Neural cell (in vitro differentiated cells): ENCODE measurements around the gene ARL15. TPM values are rescaled to one million over a fixed set of nuclear protein-coding genes. Genes with fewer than 3 reads are reported as not detected.

ENCODE experiments used
- H2AFZ ChIP-seq: fragments of 200-600, 300-800 bp; sonication (generic), shearing (Covaris generic); 2 replicates; pipeline ENCODE4 v1.6.0; 2014; ENCODE audit warnings: low read depth, mild to moderate bottlenecking, antibody characterized with exemption, low read length, moderate library complexity
- H3F3A ChIP-seq: fragments of 200-600 bp; shearing (Covaris generic); 2 replicates; pipeline ENCODE4 v1.6.1; 2016; ENCODE audit warnings: mild to moderate bottlenecking, moderate library complexity, mixed read lengths, antibody characterized with exemption, low read length; ENCODE audit not compliant: insufficient read depth, poor library complexity, severe bottlenecking
- H3K27ac ChIP-seq: fragments of 200-600, 300-800 bp; sonication (generic), shearing (Covaris generic); 2 replicates; pipeline ENCODE4 v1.5.1; 2014; ENCODE audit warnings: mild to moderate bottlenecking, low read length, moderate library complexity
- H3K27me3 ChIP-seq: fragments of 300-800, 200-600 bp; sonication (generic), shearing (Covaris generic); 2 replicates; pipeline ENCODE4 v1.6.0; 2014; ENCODE audit warnings: mild to moderate bottlenecking, low read depth, low read length, moderate library complexity; ENCODE audit not compliant: insufficient read depth
- H3K36me3 ChIP-seq: fragments of 300-800, 200-600 bp; sonication (generic), shearing (Covaris generic); 2 replicates; pipeline ENCODE4 v1.5.1; 2014; ENCODE audit warnings: mild to moderate bottlenecking, antibody characterized with exemption, low read length, moderate library complexity; ENCODE audit not compliant: insufficient read depth
- H3K4me2 ChIP-seq: fragments of 300-800, 200-600 bp; sonication (generic), shearing (Covaris generic); 2 replicates; pipeline ENCODE4 v1.6.0; 2014; ENCODE audit warnings: mild to moderate bottlenecking, low read length
- H3K4me3 ChIP-seq: fragments of 300-800, 200-600 bp; sonication (generic), shearing (Covaris generic); 2 replicates; pipeline ENCODE4 v1.5.1; 2014; ENCODE audit warnings: mild to moderate bottlenecking, low read length, moderate library complexity
- H3K79me2 ChIP-seq: fragments of 200-600 bp; shearing (Covaris generic); replicated peaks from 2 replicates; pipeline ENCODE4 v1.6.0; 2014; ENCODE audit warnings: mild to moderate bottlenecking, low read length, moderate library complexity; ENCODE audit not compliant: insufficient read depth
- H3K9ac ChIP-seq: fragments of 300-800, 200-600 bp; sonication (generic), shearing (Covaris generic); 2 replicates; pipeline ENCODE4 v1.6.1; 2016; ENCODE audit warnings: mild to moderate bottlenecking, low read length, mixed read lengths
- H3K9me2 ChIP-seq: fragments of 200-600 bp; shearing (Covaris generic); 2 replicates; pipeline ENCODE4 v1.6.1; 2016; ENCODE audit warnings: mild to moderate bottlenecking, low read length, mixed read lengths; ENCODE audit not compliant: insufficient read depth
- H3K9me3 ChIP-seq: fragments of 200-600, 300-800 bp; sonication (generic), shearing (Covaris generic); 2 replicates; pipeline ENCODE4 v1.6.1; 2016; ENCODE audit warnings: mild to moderate bottlenecking, mixed run types, low read length, moderate library complexity, mixed read lengths
- H4K20me1 ChIP-seq: fragments of 200-600 bp; shearing (Covaris generic); 2 replicates; pipeline ENCODE4 v1.6.1; 2016; ENCODE audit warnings: mild to moderate bottlenecking, mixed run types; ENCODE audit not compliant: insufficient read depth
- CTCF ChIP-seq: fragments of 450-650 bp; IDR thresholded peaks from 2 replicates; pipeline ENCODE4 v1.5.1; 2014; ENCODE audit warnings: antibody characterized with exemption, mild to moderate bottlenecking, moderate library complexity; ENCODE audit not compliant: poor library complexity, severe bottlenecking
- EP300 ChIP-seq: fragments of 450-650 bp; conservative IDR thresholded peaks from 2 replicates; pipeline ENCODE4 v1.6.1; 2014; ENCODE audit warnings: antibody characterized with exemption, mild to moderate bottlenecking, moderate library complexity; ENCODE audit not compliant: poor library complexity, severe bottlenecking
- EZH2 ChIP-seq: fragments of 200-600, 300-800 bp; shearing (Covaris generic), sonication (generic); IDR thresholded peaks from 2 replicates; pipeline ENCODE4 v1.6.1; 2014; ENCODE audit warnings: antibody characterized with exemption, low read length, borderline replicate concordance, mild to moderate bottlenecking; ENCODE audit not compliant: insufficient read depth, poor library complexity, severe bottlenecking
- MXI1 ChIP-seq: fragments of 450-650 bp; conservative IDR thresholded peaks from 2 replicates; pipeline ENCODE4 v1.6.1; 2014; ENCODE audit warnings: antibody characterized with exemption, mild to moderate bottlenecking; ENCODE audit not compliant: poor library complexity, severe bottlenecking
- POLR2AphosphoS5 ChIP-seq: IDR thresholded peaks from 2 replicates; pipeline ENCODE4 v1.6.1; 2012
- RAD21 ChIP-seq: fragments of 450-650 bp; conservative IDR thresholded peaks from 2 replicates; pipeline ENCODE4 v1.6.1; 2014; ENCODE audit warnings: antibody characterized with exemption, mild to moderate bottlenecking, moderate library complexity
- SMC3 ChIP-seq: fragments of 450-650 bp; conservative IDR thresholded peaks from 2 replicates; pipeline ENCODE4 v1.6.1; 2014; ENCODE audit warnings: antibody characterized with exemption, mild to moderate bottlenecking, moderate library complexity; ENCODE audit not compliant: poor library complexity
- TAF1 ChIP-seq: IDR thresholded peaks from 2 replicates; pipeline ENCODE4 v1.6.1; 2012; ENCODE audit warnings: low read depth
- polyA plus RNA-seq: library from polyadenylated mRNA; depleted of rRNA; stranded (reverse); fragments of >200 nt; gene quantifications from 2 replicates; pipeline ENCODE4 v1.2.3, GENCODE V29; 2014
- TF ChIP-seq, protein P1 (sequence below): IDR thresholded peaks from 2 replicates; pipeline ENCODE4 v1.6.1; 2012; ENCODE audit warnings: borderline replicate concordance

ARL15 gene
- polyA plus RNA-seq, 1 donor from 2014 or later, result 51.9 TPM

DNA sequence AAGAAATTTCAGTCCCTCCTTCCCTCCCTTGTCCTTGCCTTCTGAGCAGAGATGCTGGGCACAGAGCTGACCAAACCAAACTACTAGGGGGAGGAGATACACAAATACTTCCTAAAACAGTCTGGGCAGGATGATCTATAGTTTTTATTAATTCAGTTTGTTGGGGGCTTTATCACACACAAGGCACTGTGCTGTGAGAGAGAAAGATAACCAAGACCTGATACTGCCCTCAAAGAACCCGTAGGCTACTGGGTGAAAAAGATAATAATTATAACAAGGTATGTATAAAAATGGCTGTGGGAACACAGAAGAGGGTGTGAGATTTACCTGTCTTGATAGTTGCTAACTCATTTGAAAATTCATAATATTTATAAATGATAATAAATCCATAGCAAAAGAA, 395.3 kb downstream of the ARL15 start:
- H3K9me2 ChIP-seq, result no peaks in the 10 kb centered on the region
- H3K27ac ChIP-seq, result no peak overlapping the region
- no peak overlapping the region for H3K4me2 ChIP-seq
- no peaks in the 10 kb centered on the region for H4K20me1 ChIP-seq
- H3K27me3 ChIP-seq, result no peaks in the 10 kb centered on the region
- no peak for TF ChIP-seq POLR2AphosphoS5
- no peak for TF ChIP-seq MXI1
- TF ChIP-seq EZH2, result no peak
- no peak for TF ChIP-seq RAD21
- TF ChIP-seq, protein P1, sequence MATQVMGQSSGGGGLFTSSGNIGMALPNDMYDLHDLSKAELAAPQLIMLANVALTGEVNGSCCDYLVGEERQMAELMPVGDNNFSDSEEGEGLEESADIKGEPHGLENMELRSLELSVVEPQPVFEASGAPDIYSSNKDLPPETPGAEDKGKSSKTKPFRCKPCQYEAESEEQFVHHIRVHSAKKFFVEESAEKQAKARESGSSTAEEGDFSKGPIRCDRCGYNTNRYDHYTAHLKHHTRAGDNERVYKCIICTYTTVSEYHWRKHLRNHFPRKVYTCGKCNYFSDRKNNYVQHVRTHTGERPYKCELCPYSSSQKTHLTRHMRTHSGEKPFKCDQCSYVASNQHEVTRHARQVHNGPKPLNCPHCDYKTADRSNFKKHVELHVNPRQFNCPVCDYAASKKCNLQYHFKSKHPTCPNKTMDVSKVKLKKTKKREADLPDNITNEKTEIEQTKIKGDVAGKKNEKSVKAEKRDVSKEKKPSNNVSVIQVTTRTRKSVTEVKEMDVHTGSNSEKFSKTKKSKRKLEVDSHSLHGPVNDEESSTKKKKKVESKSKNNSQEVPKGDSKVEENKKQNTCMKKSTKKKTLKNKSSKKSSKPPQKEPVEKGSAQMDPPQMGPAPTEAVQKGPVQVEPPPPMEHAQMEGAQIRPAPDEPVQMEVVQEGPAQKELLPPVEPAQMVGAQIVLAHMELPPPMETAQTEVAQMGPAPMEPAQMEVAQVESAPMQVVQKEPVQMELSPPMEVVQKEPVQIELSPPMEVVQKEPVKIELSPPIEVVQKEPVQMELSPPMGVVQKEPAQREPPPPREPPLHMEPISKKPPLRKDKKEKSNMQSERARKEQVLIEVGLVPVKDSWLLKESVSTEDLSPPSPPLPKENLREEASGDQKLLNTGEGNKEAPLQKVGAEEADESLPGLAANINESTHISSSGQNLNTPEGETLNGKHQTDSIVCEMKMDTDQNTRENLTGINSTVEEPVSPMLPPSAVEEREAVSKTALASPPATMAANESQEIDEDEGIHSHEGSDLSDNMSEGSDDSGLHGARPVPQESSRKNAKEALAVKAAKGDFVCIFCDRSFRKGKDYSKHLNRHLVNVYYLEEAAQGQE, result no peak
- no peak for TF ChIP-seq CTCF
- TF ChIP-seq SMC3, result no peak
- TF ChIP-seq TAF1, result no peak
- H2AFZ ChIP-seq, result no peak overlapping the region
- H3K9me3 ChIP-seq, result no peaks in the 10 kb centered on the region
- no peaks in the 10 kb centered on the region for H3K79me2 ChIP-seq
- no peak overlapping the region for H3K9ac ChIP-seq
- H3K36me3 ChIP-seq, result no peaks in the 10 kb centered on the region
- no peak overlapping the region for H3K4me3 ChIP-seq
- H3F3A ChIP-seq, result no peaks in the 10 kb centered on the region

DNA sequence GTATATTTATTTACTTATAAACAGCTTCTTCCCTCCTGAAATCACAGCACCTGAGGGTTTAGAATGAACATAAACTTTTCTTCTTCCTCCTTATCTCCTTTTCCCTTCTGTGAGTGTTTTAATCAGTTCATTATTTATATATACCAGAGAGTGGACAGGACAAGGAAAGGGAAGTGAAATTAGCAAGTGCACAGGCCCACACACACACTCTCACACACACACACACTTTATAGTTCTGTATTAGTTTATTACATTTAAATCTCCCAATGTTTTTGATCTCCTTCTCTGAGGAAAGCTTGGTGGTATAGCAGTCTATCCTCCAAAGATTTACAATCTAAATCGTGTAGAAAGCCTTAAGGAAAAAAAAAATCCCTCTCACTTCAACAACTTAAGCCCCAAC, 396.4 kb downstream of the ARL15 start:
- H3F3A ChIP-seq, result no peaks in the 10 kb centered on the region
- no peak overlapping the region for H2AFZ ChIP-seq
- no peak overlapping the region for H3K4me2 ChIP-seq
- H3K27ac ChIP-seq, result no peak overlapping the region
- TF ChIP-seq RAD21 (no peak), EZH2 (no peak), POLR2AphosphoS5 (no peak), EP300 (no peak)
- H4K20me1 ChIP-seq, result no peaks in the 10 kb centered on the region
- no peaks in the 10 kb centered on the region for H3K9me3 ChIP-seq
- H3K4me3 ChIP-seq, result no peak overlapping the region
- H3K36me3 ChIP-seq, result no peaks in the 10 kb centered on the region
- H3K9ac ChIP-seq, result no peak overlapping the region
- H3K79me2 ChIP-seq, result no peaks in the 10 kb centered on the region
- no peaks in the 10 kb centered on the region for H3K27me3 ChIP-seq
- H3K9me2 ChIP-seq, result no peaks in the 10 kb centered on the region

DNA sequence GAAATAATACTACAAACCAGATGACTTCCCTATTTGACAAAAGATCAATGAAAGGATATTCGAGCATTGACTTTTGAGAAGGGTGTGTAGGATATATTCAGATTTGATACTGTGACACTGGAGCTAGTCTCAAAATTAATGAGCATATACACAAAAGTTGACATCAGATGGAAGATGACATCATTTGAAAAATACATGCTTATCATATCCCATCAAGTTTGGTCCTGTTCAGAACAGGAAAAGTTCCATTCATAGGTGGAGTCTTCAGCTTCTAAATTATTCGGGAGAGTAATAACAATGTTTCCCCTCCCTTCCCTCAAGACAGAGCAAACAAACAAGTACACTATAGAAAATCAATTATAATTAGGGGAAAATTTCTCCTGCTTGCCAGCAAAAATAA, 401.6 kb downstream of the ARL15 start:
- no peaks in the 10 kb centered on the region for H3K27me3 ChIP-seq
- no peak overlapping the region for H2AFZ ChIP-seq
- H3K4me3 ChIP-seq, result no peak overlapping the region
- no peaks in the 10 kb centered on the region for H3K36me3 ChIP-seq
- no peaks in the 10 kb centered on the region for H3F3A ChIP-seq
- H3K9me2 ChIP-seq, result no peaks in the 10 kb centered on the region
- H4K20me1 ChIP-seq, result no peaks in the 10 kb centered on the region
- no peak for TF ChIP-seq RAD21
- TF ChIP-seq EP300, result no peak
- TF ChIP-seq POLR2AphosphoS5, result no peak
- no peak for TF ChIP-seq TAF1
- TF ChIP-seq, protein P1, result no peak
- no peak overlapping the region for H3K4me2 ChIP-seq
- no peak overlapping the region for H3K9ac ChIP-seq
- no peaks in the 10 kb centered on the region for H3K79me2 ChIP-seq
- H3K27ac ChIP-seq, result no peak overlapping the region
- H3K9me3 ChIP-seq, result no peaks in the 10 kb centered on the region
